ENCODE results near the gene CLCA1. TPM values are rescaled to one million over a fixed set of nuclear protein-coding genes. Genes with fewer than 3 reads are reported as not detected.
A peak's percentile ranks its signal among the peaks of the same experiment; 100 is the strongest.

The CLCA1 gene
- total RNA-seq, 2 donors from 2014 or later: not detected

DNA sequence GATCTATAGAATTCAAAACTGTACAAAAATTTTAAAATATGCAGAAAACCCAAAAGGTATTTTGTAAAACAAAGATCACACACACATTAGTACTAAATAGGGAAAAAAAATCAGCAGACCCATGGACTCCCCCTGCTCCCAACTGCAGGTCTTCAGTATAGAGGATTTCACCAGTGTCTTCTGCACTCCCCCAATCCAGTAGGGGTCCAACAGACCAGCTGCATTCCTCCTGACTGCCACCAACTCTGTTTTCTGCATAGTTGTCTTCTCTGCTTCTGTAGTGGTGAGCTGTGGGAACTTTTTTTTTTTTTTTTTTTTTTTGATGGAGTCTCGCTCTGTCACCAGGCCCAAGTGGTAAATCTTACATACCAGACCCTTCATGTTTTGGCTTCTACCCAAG, 22.8 kb upstream of the CLCA1 start:
- Mint-ChIP-seq H3K27ac (no peak overlapping the region), H3K9me3 (no peaks in the 10 kb centered on the region), H3K4me1 (ENCODE audit: low read depth in 2 of 2) (no peaks in the 10 kb centered on the region), H3K4me3 (no peak overlapping the region), H3K27me3 (peaks cover 0 to 9% of the 10 kb centered on the region in 2 donors), H3K36me3 (no peaks in the 10 kb centered on the region)
- DNase-seq (ENCODE audit: low spot score) (no peak), ATAC-seq (no peak)

DNA sequence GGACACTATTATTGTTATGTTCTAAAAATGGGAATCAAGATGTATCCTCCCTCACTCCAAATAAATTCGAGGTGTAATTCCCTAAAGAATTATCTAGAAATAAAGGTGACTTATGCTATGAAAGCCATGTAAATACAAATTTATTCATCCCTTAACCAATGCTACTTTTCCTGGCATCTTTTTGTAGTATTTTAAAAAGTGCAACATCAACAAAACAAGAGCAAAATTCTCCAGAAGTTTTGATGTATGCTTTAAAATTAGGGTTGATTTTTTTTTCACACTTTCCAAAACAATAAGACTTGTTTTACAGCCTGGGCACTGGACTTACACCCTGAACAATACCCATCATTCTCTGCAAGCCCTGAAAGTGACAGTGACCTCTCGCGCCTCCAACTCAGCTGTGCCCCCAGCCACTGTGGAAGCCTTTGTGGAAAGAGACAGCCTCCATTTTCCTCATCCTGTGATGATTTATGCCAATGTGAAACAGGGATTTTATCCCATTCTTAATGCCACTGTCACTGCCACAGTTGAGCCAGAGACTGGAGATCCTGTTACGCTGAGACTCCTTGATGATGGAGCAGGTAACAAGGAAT, 21.4 kb upstream of the CLCA1 start:
- H3K27me3 Mint-ChIP-seq: peaks cover 3 to 12% of the 10 kb centered on the region in 2 donors

DNA sequence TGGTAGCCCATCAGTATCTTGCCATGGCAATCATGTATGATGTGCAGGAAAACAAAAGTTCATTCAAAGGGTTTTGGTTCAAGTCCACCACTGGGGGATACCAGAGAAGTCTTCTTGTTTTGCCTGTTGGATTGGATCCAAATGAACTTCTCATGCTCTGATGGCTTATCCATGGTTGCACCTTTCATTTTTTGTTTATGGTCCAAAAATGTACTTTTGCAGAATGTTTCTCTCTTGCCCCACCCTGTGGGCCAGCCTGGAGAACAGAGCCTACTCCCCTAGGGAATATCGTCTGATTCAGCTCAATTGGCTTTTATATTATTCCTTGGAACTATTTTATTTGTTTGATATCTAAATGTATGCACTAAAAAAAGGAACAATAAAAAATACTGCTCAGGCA, 20.1 kb upstream of the CLCA1 start:
- Mint-ChIP-seq H3K4me3 (no peak overlapping the region), H3K4me1 (ENCODE audit: low read depth in 2 of 2) (no peaks in the 10 kb centered on the region)
- DNase-seq (ENCODE audit: low spot score): no peak

More for the DNA sequence above, 21.4 kb upstream of the CLCA1 start:
- Mint-ChIP-seq H3K9me3 (no peaks in the 10 kb centered on the region), H3K4me1 (ENCODE audit: low read depth in 2 of 2) (no peaks in the 10 kb centered on the region), H3K4me3 (no peak overlapping the region), H3K27ac (no peak overlapping the region), H3K36me3 (no peaks in the 10 kb centered on the region)
- no peak for DNase-seq (ENCODE audit: low spot score)
- ATAC-seq: no peak

DNA sequence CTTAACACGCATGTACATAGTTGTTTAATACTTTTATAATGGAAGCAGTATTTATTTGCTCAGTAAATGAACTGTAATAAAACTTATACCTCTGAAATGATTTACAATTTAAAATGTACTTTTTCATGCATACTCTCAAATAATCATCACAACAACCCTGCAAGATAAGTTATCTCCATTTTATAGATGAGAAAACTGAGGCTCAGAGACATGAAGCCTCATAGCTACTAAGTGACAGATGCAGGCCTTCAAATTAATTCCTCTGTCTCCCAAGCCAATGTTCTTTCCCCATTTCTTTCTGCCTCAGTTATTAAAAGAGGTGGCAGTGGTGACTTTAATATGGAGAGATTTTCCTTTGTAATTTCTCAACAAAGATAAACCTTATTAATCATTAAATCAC, 19.6 kb upstream of the CLCA1 start:
- H3K4me3 Mint-ChIP-seq: no peak overlapping the region
- no peaks in the 10 kb centered on the region for H3K4me1 Mint-ChIP-seq (ENCODE audit: low read depth in 2 of 2)
- DNase-seq (ENCODE audit: low spot score) (no peak), ATAC-seq (no peak)
- H3K27me3 Mint-ChIP-seq: peaks cover 8 to 14% of the 10 kb centered on the region in 2 donors
- no peak overlapping the region for H3K27ac Mint-ChIP-seq
- no peaks in the 10 kb centered on the region for H3K36me3 Mint-ChIP-seq
- H3K9me3 Mint-ChIP-seq: no peaks in the 10 kb centered on the region

More for the DNA sequence above, 20.1 kb upstream of the CLCA1 start:
- Mint-ChIP-seq H3K27ac (no peak overlapping the region), H3K36me3 (no peaks in the 10 kb centered on the region), H3K9me3 (no peaks in the 10 kb centered on the region), H3K27me3 (peaks cover 8 to 14% of the 10 kb centered on the region in 2 donors)
- ATAC-seq: no peak

DNA sequence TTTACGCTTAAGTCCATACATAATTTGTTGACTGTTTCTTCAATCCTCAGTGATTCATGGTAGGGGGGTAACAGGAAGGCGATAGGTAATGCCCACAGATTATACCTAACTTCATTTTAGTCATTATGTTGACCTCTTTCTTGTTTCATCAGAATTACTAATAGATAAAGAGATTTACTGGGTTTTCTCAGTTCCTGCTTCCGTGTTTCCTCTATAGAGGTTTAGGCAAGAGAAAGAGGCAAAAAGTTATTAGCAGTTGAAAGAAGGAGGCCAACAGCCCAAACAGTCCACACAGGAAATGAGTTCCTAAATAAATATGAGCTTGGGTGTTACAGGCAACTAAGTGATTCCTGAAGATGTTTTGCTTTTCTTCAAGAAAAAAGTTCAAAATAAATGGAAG, 17.9 kb upstream of the CLCA1 start:
- DNase-seq (ENCODE audit: low spot score) (no peak), ATAC-seq (no peak)
- H3K36me3 Mint-ChIP-seq: no peaks in the 10 kb centered on the region
- H3K27ac Mint-ChIP-seq: peak overlapping the region in 1 of 2 donors; percentile 40
- H3K9me3 Mint-ChIP-seq: no peaks in the 10 kb centered on the region
- H3K27me3 Mint-ChIP-seq: peaks cover 8 to 17% of the 10 kb centered on the region in 2 donors
- H3K4me1 Mint-ChIP-seq (ENCODE audit: low read depth in 2 of 2): no peaks in the 10 kb centered on the region
- no peak overlapping the region for H3K4me3 Mint-ChIP-seq

DNA sequence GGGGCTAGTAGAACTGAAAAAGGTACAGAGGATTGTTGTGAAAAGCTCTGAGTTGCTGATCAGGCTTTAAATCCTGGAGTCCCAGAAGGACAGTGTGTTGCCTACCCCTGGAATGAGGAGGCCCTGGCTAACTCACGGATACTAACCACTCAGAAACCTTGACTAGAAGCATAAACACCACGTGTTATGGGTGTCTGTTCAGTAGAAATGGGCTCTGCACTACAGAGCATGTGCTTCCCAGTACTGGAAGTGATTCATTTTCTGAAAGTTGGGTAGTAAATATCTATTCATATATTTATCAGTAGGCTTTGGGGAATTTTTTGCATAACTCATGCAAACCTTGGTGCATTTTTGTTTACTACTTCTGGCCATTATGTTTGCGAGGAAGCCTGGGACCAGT, 15.1 kb upstream of the CLCA1 start:
- no peak for DNase-seq (ENCODE audit: low spot score)
- Mint-ChIP-seq H3K36me3 (no peaks in the 10 kb centered on the region), H3K27ac (no peak overlapping the region), H3K4me3 (no peak overlapping the region), H3K4me1 (ENCODE audit: low read depth in 2 of 2) (no peaks in the 10 kb centered on the region), H3K27me3 (peaks cover 19 to 20% of the 10 kb centered on the region in 2 donors), H3K9me3 (no peaks in the 10 kb centered on the region)
- no peak for ATAC-seq

DNA sequence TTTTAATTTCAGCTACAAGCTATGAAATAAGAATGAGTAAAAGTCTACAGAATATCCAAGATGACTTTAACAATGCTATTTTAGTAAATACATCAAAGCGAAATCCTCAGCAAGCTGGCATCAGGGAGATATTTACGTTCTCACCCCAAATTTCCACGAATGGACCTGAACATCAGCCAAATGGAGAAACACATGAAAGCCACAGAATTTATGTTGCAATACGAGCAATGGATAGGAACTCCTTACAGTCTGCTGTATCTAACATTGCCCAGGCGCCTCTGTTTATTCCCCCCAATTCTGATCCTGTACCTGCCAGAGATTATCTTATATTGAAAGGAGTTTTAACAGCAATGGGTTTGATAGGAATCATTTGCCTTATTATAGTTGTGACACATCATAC, 13.7 kb upstream of the CLCA1 start:
- no peaks in the 10 kb centered on the region for H3K36me3 Mint-ChIP-seq
- ATAC-seq: no peak
- no peak overlapping the region for H3K4me3 Mint-ChIP-seq
- H3K27ac Mint-ChIP-seq: no peak overlapping the region
- peaks cover 19 to 20% of the 10 kb centered on the region in 2 donors for H3K27me3 Mint-ChIP-seq
- no peaks in the 10 kb centered on the region for H3K4me1 Mint-ChIP-seq (ENCODE audit: low read depth in 2 of 2)
- H3K9me3 Mint-ChIP-seq: no peaks in the 10 kb centered on the region
- DNase-seq (ENCODE audit: low spot score): no peak

DNA sequence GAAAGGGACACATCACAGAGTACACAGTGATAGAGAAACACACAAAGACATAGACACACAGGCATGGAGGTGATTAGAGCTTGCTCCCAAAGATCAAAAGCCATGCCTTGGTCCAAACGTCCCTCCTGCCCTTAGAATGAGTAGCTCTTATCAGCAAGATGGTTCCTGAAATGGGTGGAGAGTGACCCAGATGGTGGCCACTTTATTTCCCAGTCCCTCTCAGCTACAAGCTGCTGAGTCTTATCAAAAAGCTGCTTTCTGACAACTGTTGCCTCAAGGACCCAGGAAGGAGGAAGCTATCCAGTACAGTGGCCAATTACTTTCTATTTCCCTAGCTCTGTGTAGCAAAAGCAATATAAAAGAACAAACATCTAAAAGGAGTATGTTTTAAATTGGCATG, 7.7 kb upstream of the CLCA1 start:
- peaks cover 16 to 33% of the 10 kb centered on the region in 2 donors for H3K27me3 Mint-ChIP-seq
- peaks cover 0 to 5% of the 10 kb centered on the region in 2 donors for H3K4me1 Mint-ChIP-seq (ENCODE audit: low read depth in 2 of 2)
- H3K36me3 Mint-ChIP-seq: no peaks in the 10 kb centered on the region
- no peaks in the 10 kb centered on the region for H3K9me3 Mint-ChIP-seq
- H3K27ac Mint-ChIP-seq: no peak overlapping the region
- DNase-seq (ENCODE audit: low spot score): no peak
- H3K4me3 Mint-ChIP-seq: no peak overlapping the region
- ATAC-seq: no peak

DNA sequence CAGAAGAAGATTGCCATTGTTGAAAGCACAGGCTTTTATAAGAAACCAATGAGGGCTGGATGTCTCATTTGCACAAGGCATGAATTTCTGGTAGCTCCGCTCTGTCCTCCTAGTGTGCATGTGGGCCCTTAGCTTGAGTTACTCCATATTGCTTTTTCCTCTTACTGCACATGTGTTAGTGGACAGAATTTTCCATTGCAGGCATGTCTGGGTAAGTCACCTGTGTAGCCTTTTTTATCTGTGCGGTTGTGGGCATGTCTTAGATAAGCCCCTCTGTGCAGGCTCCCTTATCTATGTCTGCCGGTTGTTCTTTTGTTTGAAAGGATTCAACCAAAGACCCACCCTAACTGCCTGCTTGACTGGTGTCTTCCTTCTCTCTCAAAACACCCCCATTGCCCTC, 7.2 kb upstream of the CLCA1 start:
- no peaks in the 10 kb centered on the region for H3K9me3 Mint-ChIP-seq
- peaks cover 19 to 33% of the 10 kb centered on the region in 2 donors for H3K27me3 Mint-ChIP-seq
- DNase-seq (ENCODE audit: low spot score) (no peak), ATAC-seq (no peak)
- H3K36me3 Mint-ChIP-seq: no peaks in the 10 kb centered on the region
- no peak overlapping the region for H3K4me3 Mint-ChIP-seq
- no peak overlapping the region for H3K27ac Mint-ChIP-seq
- H3K4me1 Mint-ChIP-seq (ENCODE audit: low read depth in 2 of 2): peaks cover 0 to 5% of the 10 kb centered on the region in 2 donors

DNA sequence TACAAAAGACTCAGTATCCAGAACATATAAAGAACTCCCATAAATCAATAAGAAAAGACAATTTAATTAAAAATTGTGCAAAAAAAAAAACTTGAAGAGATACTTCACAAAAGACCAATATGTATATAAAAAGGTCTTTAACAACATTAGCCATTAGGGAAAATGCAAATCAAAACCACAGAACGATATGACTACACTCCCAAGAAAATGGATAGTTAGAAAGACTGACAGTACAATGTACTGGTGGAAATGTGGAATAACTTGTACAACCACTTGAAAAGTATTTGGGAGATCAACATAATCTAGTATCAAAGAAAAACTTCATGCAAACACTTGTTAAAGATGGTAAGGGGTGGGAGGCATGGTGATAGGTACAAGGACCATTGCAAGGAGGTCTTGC, 3.9 kb upstream of the CLCA1 start:
- H3K27me3 Mint-ChIP-seq: peaks cover 12 to 21% of the 10 kb centered on the region in 2 donors
- H3K9me3 Mint-ChIP-seq: no peaks in the 10 kb centered on the region
- H3K4me3 Mint-ChIP-seq: no peak overlapping the region
- H3K4me1 Mint-ChIP-seq (ENCODE audit: low read depth in 2 of 2): peaks cover 0 to 5% of the 10 kb centered on the region in 2 donors
- no peak for DNase-seq (ENCODE audit: low spot score)
- no peak for ATAC-seq
- no peaks in the 10 kb centered on the region for H3K36me3 Mint-ChIP-seq
- H3K27ac Mint-ChIP-seq: no peak overlapping the region

DNA sequence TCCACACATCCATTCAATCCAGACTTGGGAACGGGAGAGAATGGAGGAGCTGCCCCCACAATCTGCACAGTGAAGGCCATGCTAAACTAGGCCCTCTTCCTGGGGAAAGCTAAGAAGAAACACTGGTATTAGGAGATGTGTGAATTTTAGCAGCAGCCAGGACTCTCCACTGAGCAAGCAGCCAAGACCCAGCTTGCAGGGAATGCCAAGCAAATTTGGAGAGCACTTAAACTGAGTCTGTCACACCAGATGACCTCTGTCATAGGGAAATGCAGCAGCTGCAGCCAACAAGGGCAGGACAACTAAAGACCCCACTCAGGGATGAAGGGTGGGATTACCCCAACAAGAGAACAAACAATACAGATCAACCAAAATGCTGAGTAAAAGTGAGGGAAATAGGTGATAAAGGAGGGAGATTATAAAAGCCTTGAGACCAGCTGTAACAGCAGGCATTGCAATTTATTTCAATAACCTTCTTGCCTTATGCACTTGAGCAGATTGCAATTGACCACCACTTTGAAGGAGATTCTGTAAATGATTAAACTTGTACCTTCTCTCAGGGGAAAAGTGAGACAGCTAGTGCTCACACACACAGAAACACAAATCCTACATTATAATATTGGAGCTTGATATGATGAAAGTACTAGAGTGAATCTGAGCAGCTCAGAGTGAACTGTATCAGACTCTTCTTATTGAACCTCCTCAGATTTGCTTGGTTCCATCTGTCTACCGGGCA, 2.5 kb upstream of the CLCA1 start:
- no peak for DNase-seq (ENCODE audit: low spot score)
- peaks cover 0 to 5% of the 10 kb centered on the region in 2 donors for H3K4me1 Mint-ChIP-seq (ENCODE audit: low read depth in 2 of 2)
- no peaks in the 10 kb centered on the region for H3K36me3 Mint-ChIP-seq
- H3K4me3 Mint-ChIP-seq: no peak overlapping the region
- H3K27ac Mint-ChIP-seq: no peak overlapping the region
- no peaks in the 10 kb centered on the region for H3K9me3 Mint-ChIP-seq
- ATAC-seq: no peak
- H3K27me3 Mint-ChIP-seq: peaks cover 16 to 17% of the 10 kb centered on the region in 2 donors

DNA sequence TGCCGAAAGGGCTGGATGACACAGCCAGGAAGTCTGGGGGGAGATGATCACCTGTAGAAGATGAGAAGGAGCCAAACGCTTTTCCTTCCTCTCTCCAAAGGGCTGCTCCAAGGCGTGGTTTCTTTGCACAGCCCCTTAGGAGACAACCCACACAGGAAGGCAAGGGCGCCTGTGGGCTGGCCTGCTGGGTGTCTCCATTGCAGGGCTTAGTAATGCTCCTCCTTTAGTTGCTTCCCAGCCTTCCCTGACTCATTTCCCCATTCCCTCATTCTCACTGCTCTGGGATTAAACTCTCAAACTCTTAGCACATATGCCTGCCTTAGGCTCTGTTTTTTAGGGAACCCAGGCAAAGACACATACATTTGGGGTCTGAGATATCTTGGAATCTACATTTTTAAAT, 1.7 kb upstream of the CLCA1 start:
- Mint-ChIP-seq H3K27ac (no peak overlapping the region), H3K36me3 (no peaks in the 10 kb centered on the region), H3K4me1 (ENCODE audit: low read depth in 2 of 2) (peaks cover 0 to 5% of the 10 kb centered on the region in 2 donors), H3K4me3 (no peak overlapping the region), H3K9me3 (no peaks in the 10 kb centered on the region), H3K27me3 (peaks cover 18 to 20% of the 10 kb centered on the region in 2 donors)
- DNase-seq (ENCODE audit: low spot score) (no peak), ATAC-seq (no peak)

DNA sequence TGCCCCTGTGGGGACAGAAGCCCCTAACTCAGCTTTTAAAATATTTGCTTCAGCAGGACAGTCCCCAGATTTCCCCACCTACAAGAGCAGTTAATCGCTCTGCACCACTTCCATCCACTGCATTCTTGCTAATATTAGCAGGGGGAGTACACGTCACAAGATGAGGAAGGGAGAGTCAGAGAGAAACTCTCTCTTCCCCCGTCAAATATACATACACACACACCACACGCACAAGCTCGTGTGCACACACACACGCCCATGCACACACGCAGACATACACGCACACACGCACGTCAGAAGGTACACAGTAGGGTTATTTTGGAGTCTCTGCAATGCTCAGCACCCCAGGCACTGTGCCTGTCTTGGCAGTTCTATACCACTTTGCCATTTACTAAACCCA, 2.1 kb downstream of the CLCA1 start:
- DNase-seq (ENCODE audit: low spot score): no peak
- ATAC-seq: no peak
- Mint-ChIP-seq H3K36me3 (no peaks in the 10 kb centered on the region), H3K27me3 (peaks cover 19 to 27% of the 10 kb centered on the region in 2 donors), H3K4me3 (no peak overlapping the region), H3K4me1 (ENCODE audit: low read depth in 2 of 2) (no peaks in the 10 kb centered on the region), H3K27ac (no peak overlapping the region), H3K9me3 (no peaks in the 10 kb centered on the region)

DNA sequence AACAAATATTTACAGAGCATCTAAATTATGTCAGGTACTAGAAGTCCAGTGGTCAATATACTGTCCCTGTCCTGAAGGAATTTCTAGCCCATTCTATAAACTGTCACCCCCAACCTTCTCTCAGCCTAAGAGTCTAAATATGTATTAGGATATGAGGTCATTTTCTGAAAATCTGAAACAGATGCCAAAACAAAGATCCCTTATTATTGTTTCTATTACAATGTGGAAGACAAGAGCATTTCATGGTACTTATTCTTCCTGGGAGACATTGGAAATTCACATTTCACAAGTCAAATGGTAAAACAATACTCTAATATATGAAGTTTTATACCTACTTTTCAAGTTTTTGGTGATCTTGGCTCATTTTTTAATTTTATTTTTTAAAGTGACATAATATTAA, 2.6 kb downstream of the CLCA1 start:
- Mint-ChIP-seq H3K4me1 (ENCODE audit: low read depth in 2 of 2) (no peaks in the 10 kb centered on the region), H3K27ac (no peak overlapping the region), H3K9me3 (no peaks in the 10 kb centered on the region), H3K27me3 (peaks cover 17 to 27% of the 10 kb centered on the region in 2 donors), H3K36me3 (no peaks in the 10 kb centered on the region), H3K4me3 (no peak overlapping the region)
- no peak for ATAC-seq
- no peak for DNase-seq (ENCODE audit: low spot score)

Measured in natural killer cell treated with Interleukin-12 subunit alpha and Interleukin-12 subunit beta and Interleukin-15 and Interleukin-18, amount 100 ng/mL, for 72 hours (primary cell).